ENCODE data around the gene DNAJC3.
"Not testable (repeated sequence)": the region's sequence is repeated elsewhere in the genome, so short reads cannot be mapped to it uniquely, and the experiment has no call there.

DNAJC3 gene

DNA sequence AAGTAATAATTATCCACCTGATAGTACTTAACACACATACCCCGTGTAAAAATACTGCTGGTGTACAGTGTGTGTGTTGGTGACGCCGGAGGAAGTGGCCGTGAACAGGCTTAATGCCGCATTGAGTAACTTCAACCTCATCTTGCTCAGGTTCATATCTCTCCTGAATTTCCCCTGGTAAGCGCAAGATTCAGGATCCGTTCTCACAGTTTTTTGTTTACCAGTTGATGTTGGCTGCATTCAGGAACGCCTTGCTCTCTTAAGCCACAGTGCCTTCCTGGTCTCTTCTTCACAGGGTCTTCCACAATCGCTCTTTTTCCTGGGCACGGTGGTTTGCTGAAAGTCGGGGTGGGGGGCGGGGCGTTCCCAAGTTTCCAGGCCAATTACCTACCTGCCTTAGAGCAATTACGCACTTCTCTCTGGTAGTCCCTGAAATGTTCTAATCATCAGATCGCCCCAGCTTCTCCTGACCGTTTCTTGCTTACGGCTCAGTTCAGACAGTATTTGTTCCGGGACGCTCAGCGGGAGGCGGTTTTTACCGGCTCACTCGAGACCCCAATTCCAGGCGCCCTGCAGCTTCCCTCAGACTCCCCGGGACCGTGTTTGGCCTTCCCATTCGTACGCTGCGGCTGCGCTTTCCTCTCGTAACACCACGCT lies 706 bp upstream of the DNAJC3 start:
- DNase-seq (ENCODE audit: low spot score): no peak

DNA sequence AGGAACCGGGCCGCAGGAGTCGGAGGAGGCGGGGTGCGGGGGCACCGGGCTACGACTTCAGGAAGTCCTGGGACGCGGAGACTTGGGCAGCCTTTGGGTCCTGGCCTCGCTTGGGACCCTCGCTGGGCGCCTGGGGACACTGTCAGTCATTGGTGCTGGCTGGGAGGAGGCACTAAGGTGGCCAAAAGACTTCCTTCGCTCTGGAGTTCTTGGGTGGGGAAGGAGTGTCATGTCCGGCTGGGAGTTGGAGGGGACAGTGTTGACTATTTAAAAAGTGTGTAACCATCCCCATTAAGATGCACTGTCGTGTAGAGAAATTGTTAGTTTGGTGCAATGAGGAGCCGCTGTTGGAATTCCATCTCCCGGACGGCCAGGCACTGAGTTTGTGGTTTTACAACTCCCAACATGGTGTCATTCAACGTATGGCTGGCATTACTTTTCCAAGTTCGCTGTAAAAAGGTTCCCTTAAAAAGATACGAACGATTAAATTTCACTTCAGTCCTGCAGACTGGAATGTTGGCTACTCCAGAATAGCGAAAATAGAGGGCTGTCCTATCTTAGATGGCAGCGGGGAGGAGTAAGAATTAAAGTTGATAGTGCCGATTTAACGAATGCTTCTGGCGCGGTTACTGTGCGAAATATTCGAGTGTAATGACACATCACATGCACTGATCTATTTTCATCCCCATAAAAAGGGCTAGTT lies 776 bp downstream of the DNAJC3 start:
- DNase-seq (ENCODE audit: low spot score): peak; percentile 16

DNA sequence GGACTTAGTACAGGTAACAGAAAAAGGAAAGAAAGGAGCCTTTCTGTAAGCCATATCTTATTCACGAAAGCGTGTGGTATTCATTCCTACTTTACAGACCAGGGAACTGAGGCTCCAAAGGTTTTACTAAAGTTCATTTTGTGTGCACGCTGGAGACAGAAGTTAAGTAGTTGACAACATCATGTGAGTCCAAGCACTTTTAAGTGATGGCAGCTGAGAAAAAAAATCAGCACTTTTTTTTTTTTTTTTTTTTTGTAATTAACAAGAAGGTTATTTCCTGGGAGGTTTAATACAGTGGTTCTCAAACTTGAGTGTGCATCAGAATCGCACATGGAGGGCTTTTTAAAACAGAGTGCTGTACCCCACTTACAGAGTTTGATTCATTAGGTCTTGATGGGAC lies 2.0 kb downstream of the DNAJC3 start:
- DNase-seq (ENCODE audit: low spot score): no peak

DNA sequence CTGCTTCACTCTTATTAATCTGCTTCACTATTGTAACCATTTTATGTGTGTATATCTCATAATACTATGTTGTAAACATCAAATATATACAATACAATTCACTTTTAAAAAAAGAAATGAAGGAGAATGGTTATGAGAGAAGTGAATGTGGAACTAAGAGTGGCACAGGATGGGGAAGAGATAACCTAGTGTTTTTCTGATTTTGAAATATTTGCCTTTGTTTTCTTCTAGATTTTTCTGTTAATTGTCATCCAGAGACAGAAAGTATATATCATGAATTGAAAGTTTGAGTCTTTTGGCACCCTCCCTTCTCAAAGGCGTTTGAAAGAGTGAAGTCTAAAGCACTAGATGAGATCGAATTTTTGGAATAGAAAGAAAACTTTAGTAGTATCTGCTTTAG lies 2.8 kb downstream of the DNAJC3 start:
- DNase-seq (ENCODE audit: low spot score): no peak

DNA sequence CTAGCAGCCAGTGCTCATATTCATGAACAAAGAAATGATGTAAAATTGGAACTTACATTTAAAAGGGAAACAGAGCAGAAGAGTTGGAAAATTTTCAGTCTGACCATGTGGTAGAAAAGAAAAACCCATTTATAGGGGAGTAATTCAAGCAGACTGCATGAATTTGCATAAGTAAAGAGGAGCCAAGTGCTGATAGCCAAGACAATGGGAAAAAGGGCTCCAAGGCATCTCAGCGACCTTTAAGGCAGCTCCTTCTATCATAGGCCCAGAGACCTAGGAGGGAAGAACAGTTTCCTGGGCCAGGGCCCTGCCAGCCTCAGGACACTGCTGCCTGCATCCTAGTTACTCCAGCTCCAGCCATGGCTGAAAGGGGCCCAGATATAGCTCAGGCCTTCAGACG lies 7.5 kb downstream of the DNAJC3 start:
- no peak for DNase-seq (ENCODE audit: low spot score)

DNA sequence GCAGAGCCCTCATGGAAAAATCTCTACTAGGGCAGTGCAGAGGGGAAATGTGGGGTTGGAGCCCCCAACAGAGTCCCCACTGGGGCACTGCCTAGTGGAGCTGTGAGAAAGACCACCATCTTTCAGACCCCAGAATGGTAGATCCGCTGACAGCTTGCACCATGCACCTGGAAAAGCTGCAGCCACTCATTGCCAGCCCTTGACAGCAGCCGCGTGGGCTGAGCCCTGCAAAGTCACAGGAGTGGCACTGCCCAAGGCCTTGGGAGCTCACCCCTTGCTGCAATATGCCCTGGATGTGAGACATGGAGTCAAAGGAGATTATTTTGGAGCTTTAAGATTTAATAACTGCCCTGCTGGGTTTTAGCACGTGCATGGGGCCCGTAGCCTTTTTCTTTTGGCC lies 8.0 kb downstream of the DNAJC3 start:
- not testable (repeated sequence) for DNase-seq (ENCODE audit: low spot score)

DNA sequence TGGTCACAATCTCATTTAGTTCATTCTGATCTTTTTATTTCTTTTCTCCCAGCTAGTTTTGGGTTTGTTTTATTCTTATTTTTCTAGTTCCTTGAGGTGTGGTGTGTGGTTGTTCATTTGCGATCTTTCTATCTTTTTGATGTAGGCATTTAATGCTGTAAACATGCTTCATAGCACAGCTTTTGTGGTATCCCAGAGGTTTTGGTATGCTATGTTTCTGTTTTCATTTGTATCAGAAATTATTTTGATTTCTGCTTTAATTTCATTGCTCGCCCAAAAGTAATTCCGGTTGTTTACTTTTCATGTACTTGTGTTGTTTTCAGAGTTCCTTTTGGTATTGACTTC lies 12.6 kb downstream of the DNAJC3 start:
- DNase-seq (ENCODE audit: low spot score): no peak

DNA sequence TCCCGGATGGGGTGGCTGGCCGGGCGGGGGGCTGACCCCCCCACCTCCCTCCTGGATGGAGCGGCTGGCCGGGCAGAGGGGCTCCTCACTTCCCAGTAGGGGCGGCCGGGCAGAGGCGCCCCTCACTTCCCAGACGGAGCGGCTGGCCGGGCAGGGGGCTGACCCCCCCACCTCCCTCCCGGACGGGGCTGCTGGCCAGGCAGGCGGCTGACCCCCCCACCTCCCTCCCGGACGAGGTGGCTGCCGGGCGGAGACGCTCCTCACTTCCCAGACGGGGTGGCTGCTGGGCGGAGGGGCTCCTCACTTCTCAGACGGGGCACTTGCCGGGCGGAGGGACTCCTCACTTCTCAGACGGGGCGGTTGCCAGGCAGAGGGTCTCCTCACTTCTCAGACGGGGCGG lies 14.0 kb downstream of the DNAJC3 start:
- not testable (repeated sequence) for DNase-seq (ENCODE audit: low spot score)

DNA sequence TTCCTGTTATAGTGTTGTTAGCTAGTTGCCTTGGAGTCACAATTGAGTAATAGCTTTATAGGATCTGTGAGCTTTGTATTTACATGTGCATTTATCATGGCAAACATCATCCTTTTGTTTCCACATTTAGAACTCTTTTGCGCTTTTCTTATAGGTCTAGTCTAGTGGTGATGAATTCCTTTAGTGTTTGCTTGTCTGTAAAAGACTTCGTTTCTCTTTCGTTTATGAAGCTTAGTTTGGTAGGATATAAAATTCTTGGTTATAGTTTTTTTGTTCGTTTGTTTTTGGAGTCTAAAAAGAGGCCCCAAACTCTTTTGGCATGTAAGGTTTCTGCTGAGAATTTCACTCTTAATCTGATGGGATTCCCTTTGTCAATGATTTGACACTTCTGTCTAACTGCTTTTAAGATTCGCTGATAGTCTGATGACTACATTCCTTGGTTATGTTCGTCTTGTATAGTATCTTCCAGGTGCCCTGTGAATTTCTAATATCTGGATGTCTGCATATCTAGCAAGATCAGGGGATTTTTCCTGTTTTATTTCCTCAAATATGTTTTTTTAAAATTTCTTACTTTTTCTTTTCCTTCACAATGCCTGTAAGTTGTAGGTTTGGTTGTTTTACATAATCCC lies 20.2 kb downstream of the DNAJC3 start:
- DNase-seq (ENCODE audit: low spot score): no peak

DNA sequence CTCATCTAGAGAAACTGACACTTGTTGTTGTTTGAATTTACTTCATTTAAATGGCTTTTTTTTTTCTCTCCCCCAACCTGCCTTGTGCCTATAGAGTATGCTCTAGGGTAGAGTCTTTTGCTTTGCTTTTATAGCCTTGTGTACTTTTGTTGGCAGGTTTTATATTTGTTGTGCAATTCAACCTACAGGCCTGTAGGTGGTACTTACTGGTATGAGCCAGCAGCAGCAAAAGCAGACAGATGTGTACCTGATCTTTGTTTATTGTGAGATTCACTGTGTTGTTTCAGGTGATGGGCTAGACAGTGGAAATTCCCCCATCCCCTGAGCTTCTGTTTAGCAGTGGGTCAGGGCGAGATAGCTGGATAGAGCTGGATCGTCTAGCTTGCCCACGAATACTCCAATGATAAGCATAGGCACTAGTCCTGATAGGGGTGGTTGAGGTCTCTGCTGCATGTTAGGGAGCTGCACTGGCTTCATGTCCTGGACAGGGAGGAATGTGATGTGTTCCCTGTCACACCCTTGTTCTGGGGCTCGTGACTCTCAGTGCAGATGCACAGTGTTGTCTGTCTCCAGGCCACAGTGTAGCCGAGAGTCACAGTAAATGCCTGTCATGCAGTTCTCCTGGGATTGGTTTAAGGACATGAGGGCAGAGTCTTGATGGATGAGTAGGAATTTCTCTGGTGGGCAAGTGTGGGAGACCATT lies 21.3 kb downstream of the DNAJC3 start:
- DNase-seq (ENCODE audit: low spot score): no peak

DNA sequence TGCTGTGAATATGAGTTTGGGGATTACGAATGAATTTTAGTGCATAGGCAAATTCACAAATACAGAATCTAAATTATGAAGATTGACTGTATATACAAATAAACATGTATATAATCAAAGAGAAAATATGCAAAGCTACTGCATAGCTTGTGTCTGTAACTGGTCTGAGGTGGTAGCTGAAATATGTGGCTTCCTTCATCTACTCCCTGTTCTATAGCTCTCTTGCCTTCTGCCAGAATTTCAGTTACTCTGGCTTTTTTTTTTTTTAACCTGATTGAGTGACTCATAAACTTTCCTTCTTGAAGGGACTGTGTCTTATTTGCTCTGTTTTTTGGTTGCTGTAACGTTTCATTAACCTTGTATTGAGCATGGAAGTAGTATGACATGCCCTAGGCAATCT lies 26.6 kb downstream of the DNAJC3 start:
- no peak for DNase-seq (ENCODE audit: low spot score)

DNA sequence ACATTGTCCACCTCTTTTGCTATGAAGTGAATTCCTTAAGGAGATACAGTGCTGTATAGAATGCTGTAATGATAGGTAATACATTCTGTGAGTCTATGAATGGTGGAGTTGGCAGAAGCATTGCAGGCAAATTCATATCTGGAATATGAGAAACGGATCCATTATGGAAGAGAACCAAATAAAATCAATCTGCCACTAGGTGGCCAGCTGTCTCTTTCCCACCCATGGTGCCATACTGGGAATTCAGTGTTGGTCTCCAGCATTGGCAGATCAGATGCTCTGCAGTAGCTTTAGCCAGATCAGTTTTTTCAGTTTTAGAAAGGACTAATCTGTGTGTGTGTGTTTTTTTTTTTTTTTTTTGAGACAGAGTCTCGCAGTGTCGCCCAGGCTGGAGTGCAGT lies 27.6 kb downstream of the DNAJC3 start:
- peak; percentile 15 for DNase-seq (ENCODE audit: low spot score)

DNA sequence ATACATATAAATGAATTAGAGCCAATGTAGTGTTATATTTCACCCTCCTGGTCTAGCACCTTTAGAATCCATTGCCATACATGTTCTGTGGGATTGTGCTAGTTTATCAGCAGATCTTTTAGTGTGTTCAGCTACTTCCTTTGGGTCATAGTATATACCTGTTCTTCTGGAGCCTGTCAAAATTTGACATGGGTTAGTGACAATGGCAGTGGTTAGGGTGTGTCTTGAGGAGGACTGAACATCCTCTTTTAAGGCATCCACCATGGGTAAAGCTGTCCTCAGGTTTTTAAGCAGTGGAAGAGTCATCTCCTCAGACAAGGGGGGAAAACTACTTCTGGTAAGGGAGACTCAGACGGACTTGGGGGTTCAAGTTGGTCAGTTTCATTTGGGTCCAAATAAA lies 29.4 kb downstream of the DNAJC3 start:
- no peak for DNase-seq (ENCODE audit: low spot score)

DNA sequence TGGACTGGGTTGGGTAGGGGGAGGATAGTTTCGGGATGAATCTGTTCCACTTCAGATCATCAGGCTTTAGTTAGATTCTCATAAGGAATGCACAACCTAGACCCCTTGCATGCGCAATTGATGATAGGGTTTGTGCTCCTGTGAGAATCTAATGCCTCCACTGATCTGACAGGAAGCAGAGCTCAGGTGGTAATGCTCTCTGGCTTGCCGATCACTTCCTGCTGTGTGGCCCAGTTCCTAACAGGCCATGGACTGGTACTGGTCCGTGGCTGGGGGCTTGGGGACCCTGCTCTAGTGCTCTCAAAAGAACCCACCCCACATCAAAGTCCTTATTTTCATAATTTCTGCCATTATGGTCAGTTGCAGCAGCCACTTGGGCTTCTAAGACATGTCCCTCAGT lies 30.1 kb downstream of the DNAJC3 start:
- no peak for DNase-seq (ENCODE audit: low spot score)

DNA sequence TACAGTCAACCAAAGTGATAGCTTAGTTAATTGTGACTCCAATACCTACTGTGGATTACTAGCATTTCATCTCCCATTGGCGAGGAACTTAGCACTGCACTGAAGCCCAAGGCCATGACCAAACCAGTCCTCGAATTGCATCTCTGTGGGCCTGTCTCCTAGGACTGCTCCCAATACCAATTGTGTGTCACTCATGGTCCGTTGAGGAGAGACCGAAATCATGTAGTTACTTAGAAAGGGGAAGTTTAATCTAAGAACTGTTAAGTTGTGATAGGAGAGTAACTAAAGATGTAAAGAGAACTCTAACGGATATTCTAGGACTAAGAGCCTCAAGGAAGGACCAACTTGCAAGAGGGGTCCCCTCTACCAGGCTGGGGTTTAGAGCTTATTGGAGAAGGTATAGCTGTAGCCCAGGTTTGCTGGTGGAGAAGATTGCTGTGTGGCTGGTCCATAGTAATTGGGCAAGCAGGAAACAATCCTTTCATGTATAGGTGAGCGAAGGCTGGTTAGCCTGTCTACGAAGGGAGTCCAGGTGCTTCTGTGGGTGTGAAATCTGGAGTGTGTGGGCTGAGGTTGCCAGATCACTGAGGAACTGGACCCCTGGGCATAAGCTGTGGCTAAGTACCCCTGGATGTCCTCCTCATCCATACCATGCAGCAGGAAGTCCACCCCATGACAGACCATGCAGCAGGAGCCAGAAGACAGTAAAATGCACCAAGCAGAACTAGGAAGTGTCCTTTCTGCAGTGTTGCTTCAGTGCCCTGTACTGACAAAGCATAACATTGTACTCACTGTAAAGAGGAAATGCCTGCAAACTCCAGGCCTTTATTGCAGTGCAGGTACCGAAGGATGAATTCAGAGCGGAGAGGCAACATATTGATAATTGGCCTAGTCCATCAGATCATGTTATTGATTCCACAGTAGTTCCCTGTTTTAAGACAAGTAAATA lies 30.8 kb downstream of the DNAJC3 start:
- DNase-seq (ENCODE audit: low spot score): no peak

DNA sequence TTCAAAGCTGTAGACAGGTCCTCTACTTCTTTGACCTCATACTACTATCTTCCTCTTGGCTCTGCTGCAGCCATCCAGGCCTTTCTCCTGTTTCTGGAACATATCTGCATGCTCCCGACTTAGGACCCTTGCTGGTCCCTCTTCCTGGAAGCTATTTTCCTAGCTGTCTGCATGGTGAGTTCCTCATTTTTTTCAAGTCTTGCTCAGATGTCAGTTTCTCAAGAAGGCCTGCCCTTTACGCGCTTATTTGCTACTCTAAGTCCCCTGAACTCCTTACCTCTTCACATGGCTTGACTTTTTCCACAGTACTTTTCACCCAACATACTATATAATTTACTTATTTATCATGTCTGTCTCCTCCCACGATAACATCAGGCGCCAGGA lies 31.4 kb downstream of the DNAJC3 start:
- no peak for DNase-seq (ENCODE audit: low spot score)

DNA sequence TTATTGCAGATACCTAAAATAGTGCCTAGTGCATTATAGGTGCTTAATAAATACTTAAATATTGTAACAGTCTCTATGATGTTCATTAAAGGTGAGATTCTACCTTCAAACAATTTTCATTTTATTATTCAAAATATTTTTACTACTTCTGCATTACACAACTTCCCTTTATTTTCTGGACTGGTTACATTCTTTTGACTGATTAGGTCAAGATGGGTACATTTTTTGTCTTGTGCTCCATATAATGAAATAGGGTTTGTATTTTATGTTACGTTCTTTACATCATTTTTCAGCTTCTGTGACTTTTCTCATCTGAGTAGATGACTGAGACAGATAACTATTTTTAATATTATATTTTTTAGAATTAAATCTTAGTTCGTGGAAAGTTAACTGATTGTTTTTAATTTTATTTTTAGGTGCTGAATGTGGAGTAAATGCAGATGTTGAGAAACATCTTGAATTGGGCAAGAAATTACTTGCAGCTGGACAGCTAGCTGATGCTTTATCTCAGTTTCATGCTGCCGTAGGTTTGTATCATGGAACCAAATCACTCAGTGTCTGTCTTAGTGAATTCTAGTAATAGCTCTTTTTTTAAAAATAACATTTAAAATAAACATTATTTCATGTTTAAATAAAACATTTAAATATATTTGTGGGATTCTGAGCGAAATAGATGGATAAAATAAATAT lies 32.0 kb downstream of the DNAJC3 start:
- DNase-seq (ENCODE audit: low spot score): no peak

DNA sequence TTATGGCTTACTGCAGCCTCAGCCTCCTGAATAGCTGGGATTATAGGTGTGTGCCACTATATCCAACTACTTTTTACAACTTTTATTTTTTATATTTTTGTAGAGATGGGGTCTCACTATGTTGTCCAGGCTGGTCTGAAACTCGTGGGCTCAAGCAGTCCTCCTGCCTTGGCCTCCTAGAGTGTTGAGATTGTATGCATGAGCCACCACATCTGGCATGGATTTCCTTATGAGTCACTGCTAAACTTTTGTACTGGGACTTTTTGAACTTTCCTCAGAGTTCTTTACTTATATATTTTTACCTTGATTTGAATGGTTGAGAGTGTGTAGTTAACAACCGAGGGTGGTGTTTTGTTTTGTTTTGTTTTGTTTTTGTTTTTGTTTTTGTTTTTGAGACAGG lies 33.4 kb downstream of the DNAJC3 start:
- DNase-seq (ENCODE audit: low spot score): no peak

DNA sequence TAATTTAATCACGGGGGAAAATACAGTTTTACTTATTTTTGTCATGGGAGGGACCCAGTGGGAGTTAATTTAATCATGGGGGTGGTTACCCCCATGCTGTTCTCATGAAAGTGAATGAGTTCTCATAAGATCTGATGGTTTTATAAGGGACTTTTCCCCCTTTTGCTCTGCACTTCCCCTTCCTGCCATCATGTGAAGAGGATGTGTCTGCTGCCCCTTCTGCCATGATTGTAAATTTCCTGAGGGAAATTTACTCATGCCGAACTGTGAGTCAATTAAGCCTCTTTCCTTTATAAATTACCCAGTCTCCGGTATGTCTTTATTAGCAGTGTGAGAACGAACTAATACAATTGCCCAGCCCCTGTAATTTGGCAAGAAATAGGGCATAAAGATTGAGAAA lies 35.9 kb downstream of the DNAJC3 start:
- DNase-seq (ENCODE audit: low spot score): not testable (repeated sequence)

DNA sequence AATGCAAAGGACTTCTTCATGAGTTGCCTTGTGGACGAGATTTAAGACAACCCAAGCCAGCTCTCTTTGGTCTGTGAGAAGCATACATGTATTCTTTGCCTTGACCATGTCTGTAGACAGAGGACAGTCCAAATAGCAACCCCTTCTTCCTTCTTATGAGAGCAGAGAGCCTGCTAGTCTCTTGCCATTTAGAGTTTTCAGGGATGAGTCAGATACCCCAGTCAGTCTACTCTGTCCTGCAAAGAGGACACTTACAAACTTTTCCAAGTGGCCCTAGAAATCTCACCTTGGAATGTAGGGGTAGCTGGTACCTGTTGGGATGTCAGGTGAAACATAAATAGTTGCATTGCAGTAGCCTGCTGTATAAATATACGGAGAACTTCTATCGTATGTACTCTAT lies 36.7 kb downstream of the DNAJC3 start:
- no peak for DNase-seq (ENCODE audit: low spot score)

DNA sequence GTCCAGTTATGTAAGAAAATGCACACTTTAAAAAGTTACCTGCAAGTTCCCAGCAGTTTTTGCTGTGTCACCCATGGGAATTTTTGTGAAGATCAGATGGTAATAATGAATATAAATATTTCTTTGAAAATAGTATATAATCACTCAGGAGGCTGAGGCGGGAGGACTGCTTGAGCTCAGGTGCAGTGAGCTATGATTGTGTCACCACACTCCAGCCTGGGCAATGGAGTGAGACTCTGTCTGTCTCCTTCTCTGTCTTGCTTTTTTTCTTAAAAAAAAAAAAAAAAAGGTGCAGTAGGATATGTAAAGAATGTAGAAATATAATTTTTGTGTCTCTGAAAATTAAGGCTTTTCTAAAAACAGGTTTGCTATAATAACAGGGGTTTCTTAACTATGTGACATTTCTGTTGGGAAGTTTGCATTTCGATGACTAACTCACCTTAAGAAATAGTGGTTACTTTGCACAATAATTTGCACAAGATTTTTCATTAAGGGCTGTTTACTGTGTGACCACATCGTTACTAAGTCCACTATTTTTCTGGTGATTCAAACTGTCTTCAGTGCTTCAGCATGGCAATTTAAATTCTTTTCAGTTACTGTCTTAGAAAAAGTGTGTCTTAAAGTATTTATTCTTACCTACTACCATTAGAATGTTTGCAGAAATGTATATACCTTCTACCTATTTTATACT lies 37.3 kb downstream of the DNAJC3 start:
- DNase-seq (ENCODE audit: low spot score): no peak

All from cerebellar cortex (tissue), 1 donor.